HG03139 (cell line): ENCODE results near the gene HABP4.
"Not testable (repeated sequence)": the region's sequence is repeated elsewhere in the genome, so short reads cannot be mapped to it uniquely, and the experiment has no call there.

Source experiments
- ATAC-seq: cut with Tn5 transposase; IDR thresholded peaks from one replicate; pipeline ENCODE4 v1.9.1; 2021; ENCODE audit not compliant: unreplicated experiment

Gene HABP4

GRCh38 chr9:96496368-96497116, 46.6 kb downstream of the HABP4 start:
- no peak for ATAC-seq

DNA sequence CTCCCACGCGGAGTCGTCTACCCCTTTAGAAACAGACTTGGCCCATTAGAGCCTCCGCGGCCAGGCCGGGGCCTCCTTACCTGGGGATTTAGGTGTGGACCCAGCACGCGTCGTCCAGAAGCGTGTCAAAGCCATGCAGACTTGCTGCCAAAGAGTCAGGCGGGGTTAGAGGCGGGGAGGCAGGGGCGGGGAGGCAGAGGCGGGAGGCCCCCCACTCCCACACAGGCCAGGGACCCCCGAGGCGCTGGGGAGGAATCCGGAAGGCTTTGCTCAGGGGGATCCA, 47.1 kb downstream of the HABP4 start:
- no peak for ATAC-seq

- ATAC-seq: no peak
These were observed 48.8 kb downstream of the HABP4 start for GRCh38 chr9:96498796-96499195.

GRCh38 chr9:96499257-96499656, 49.3 kb downstream of the HABP4 start:
- ATAC-seq: no peak

GRCh38 chr9:96500696-96501632, 51.0 kb downstream of the HABP4 start:
- no peak for ATAC-seq

DNA sequence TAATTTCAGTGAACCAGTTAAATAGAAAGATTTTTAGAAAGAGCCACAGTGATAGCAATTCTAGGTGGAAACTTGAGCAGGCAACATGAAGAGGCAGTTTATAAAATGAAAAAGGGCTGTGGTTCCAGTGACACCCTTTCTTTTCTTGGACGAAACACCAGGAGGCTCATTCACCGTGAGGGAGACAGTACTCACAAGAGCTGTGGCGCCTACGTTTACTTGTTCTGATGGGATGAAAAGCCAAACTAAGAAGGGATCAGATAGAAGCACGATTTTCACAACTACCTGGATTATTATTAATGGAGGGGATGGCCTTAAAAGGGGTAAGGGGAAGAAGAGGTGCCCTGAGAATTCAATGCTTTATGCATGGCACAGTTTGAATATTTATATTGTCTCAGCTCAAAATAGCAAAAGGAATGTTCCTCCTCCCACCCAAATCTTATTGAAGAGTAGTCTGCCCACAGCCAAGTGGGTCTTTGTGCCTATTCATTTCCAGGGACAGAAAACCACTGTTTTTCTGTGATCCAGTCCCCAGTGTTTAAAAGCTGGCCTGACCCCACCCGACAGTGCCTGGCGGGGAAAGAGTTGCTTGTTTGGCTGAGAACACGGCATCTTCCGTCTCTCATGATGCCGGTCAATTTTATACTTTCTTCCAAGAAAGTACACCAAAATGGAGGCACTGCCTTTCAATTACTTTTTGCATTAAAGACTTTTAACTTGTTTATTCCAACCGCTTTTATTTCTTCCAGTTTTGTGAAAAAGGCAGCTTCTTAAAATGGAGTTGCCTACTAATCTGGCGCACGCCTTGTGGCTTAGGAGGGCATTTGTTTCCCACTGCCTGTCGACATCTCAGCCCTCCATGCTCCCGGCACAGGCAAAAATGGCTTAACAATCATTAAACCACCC, 51.9 kb downstream of the HABP4 start:
- no peak for ATAC-seq

DNA sequence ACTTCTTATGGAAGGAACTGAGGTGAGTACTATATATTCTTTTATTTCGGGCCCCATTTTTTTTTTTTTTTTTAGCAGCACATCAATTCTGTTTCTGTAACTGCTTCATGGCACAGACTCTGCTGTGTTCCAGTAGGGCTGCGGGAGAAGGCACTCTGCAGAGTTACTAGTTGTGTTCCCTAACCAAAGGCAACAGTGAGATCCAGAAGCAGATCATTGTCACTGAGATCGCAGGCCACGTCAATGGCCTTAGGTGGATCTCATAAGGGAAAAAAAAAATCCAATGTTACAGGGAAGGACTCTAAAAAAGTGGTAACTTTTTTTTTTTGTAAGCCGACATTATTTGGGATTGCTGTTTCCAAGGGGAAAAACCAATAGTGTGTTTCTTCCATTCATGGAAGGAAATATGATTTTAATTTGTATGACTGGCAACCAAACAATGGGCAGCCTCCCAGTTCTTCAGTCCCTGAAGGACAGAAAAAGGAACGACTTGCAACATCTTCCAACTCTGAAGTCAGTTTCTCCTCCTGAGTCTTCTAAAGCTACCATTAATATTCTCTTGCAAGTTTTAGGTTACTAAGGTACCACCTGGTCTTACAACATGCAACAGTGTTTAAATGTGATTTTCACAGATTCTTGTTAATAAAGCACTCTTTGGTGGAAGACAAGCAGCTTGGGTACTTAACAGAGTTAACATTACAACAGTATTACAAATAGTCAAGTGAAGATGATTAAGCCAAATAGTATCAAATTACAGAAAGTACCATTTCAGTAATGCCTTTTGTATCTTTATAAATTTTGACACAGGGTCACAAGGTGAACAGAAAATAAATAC, 52.8 kb downstream of the HABP4 start:
- ATAC-seq: no peak

- ATAC-seq: not testable (repeated sequence)
These were observed 53.4 kb downstream of the HABP4 start for GRCh38 chr9:96503374-96503748.

DNA sequence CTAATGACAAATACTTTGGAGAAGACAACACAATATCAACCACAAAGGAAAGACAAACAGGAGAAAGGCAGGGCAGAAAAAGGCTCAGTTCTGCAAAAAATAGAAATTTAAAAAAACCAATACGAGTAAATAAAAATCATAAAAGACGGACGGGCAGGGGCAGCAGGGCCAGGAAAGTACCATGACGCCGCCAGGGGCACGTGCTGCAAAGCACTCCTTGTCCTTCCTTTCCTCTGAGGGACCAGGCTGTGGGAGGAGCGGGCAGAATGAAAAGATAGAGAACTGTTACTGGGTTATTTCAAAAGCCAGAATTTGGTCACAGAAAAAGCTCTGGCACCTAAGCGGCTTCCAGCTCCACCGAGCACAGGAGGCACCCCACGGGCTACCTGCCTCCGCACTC, 53.9 kb downstream of the HABP4 start:
- ATAC-seq: no peak

GRCh38 chr9:96505316-96505991, 55.5 kb downstream of the HABP4 start:
- ATAC-seq: no peak

- no peak for ATAC-seq
These were observed 58.4 kb downstream of the HABP4 start for GRCh38 chr9:96508227-96508940.

DNA sequence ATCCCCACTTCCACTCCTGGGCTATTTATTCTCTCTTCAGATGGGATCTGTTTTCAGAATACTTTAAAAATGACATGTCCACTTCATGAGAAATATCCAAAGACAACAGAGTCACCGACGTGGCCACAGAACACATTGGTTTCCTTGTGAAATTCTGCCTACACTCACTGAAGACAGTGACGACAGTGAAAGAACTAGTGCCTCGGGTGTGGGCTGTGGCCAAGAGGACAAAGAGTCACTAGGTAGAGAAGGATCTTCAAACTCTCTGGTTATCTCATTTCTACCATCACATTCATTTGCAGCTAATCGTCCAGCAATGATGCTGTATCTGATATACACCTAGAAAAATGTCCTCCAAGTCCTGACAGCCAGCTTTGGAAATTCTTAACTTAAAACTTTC, 59.1 kb downstream of the HABP4 start:
- no peak for ATAC-seq

GRCh38 chr9:96509848-96510247, 59.9 kb downstream of the HABP4 start:
- no peak for ATAC-seq

DNA sequence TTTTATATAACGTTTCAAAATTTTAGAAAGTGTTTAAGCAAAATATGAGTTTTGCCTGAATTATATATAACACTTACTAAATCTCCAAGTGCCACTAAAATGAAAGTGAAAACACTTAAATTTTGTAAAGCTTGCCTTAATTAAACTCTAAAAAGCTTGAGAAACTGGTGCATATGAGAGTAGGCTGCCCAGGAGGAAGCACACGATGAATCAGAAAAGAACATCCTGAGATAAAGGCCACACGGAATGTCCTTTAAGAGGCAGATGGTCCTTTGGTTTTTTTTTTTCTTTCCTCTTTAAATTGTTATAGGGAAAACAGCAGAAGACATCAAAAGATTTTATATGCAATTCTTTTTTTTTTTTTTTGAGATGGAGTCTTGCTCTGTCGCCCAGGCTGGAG, 60.3 kb downstream of the HABP4 start:
- no peak for ATAC-seq

- no peak for ATAC-seq
These were observed 62.3 kb downstream of the HABP4 start for GRCh38 chr9:96512240-96512639.

- no peak for ATAC-seq
These were observed 63.7 kb downstream of the HABP4 start for GRCh38 chr9:96513622-96514021.

- ATAC-seq: no peak
These were observed 64.3 kb downstream of the HABP4 start for GRCh38 chr9:96514108-96514799.

DNA sequence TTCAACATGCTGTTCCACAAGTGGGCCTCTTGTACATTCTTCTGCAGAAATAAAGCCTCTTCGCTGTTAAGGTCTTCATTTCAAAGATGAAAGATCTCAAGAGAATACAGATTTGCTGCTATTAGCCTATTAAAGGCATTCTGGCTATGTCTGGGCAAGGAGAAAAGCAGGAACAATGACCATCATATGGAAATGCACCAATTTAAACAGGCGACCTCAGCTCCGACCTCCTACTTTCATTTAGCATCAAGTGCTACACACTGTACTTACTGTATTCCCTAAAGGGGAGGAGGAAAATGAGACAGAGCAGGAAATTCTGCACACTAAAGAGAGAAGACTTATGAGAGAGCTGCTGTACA, 64.8 kb downstream of the HABP4 start:
- ATAC-seq: no peak
